ENCODE results near the gene CTSH. TPM values are rescaled to one million over a fixed set of nuclear protein-coding genes. Genes with fewer than 3 reads are reported as not detected.

Gene CTSH
- total and polyA plus RNA-seq, 3 donors from 2014 or later: 44.3 to 152 (median 45.6) TPM

DNA sequence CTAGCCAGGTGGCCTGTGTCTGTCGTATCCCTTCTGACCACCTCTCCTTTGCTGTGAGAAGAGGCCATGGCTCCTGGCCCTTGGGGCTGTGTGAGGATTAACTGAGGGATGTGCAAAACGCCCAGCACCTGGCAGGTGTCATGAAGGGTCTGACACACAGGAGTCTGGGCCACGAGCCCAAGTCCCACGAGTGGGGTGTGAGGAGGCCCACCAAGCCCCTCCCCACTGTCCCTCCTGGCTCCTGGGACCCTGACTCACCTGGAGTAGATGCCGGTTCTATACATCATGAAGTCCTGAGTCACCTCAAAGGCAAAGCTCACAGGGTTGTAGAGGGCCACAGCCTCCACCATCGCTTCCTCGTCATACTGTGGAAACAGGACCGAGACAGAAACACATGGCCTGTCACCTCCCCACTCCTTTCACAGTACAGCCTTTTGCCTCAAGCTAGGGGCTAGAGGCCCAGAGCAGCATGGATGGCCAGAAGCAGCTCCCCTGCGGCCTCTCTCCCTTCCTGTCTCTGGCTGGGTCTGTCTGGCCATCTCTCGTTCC lies 19.7 kb downstream of the CTSH start:
- Histone ChIP-seq H3K27me3 (no peaks in the 10 kb centered on the region), H3K36me3 (ENCODE audit: low read depth, missing control alignments) (no peaks in the 10 kb centered on the region), H3K9me3 (no peaks in the 10 kb centered on the region), H3K4me1 (peaks cover 3% of the 10 kb centered on the region), H3K27ac (no peak overlapping the region), H3K4me3 (no peak overlapping the region)
- intact Hi-C loops (cut with DNase I; ENCODE audit: low total_unique reads): no loop called here
- no peak for TF ChIP-seq POLR2A (IDR thresholded peaks at IDR 0.05)
- TF ChIP-seq, protein P1, sequence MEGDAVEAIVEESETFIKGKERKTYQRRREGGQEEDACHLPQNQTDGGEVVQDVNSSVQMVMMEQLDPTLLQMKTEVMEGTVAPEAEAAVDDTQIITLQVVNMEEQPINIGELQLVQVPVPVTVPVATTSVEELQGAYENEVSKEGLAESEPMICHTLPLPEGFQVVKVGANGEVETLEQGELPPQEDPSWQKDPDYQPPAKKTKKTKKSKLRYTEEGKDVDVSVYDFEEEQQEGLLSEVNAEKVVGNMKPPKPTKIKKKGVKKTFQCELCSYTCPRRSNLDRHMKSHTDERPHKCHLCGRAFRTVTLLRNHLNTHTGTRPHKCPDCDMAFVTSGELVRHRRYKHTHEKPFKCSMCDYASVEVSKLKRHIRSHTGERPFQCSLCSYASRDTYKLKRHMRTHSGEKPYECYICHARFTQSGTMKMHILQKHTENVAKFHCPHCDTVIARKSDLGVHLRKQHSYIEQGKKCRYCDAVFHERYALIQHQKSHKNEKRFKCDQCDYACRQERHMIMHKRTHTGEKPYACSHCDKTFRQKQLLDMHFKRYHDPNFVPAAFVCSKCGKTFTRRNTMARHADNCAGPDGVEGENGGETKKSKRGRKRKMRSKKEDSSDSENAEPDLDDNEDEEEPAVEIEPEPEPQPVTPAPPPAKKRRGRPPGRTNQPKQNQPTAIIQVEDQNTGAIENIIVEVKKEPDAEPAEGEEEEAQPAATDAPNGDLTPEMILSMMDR (IDR thresholded peaks at IDR 0.05): no peak
- DNase-seq: no peak
- WGBS, 2 donors: 83% methylated on average over 7 to 10 of the region's 10 CpGs

DNA sequence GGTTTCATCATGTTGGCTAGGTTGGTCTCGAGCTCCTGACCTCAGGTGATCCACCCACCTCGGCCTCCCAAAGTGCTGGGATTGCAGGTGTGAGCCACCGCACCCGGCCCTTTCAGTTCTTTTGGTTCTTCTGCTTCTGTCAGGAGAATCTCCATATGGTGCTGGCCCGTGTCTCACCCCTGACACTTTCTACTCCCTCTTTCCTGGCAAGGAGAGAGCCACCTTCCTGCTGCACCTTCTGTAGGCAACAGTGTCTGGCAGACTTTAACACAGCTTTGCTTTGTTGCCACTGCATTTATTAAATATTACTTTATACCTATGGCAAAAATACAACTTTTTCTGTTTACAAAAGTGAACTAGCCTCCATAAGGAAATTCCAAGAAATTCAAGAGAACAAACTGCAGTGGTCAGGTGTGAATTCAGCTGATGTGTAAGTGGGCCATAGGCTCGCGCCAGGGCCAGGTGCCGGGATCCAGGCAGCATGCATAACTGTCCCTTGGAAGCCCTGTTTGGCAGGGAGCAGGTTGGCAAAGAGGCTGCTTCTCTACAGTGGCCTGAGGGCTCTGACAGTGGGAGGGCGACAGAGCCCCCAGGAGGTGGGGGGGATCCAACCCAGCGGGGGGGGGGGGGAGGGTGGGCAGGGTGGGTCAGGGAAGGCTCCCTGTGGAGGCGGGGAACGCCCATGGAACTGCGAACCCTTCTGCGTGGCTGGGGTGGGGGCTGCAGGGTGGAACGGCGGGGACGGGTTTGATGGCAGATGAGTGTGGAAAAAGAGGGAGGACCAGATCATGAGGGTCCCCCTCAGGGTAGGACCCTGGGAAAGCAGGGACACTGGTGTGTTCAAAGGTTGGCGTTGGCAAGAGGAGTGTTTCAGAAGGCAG lies 21.1 kb downstream of the CTSH start:
- 90 to 92% methylated on average over 16 to 18 of the region's 18 CpGs for WGBS, 2 donors
- Histone ChIP-seq H3K9me3 (no peaks in the 10 kb centered on the region), H3K36me3 (ENCODE audit: low read depth, missing control alignments) (no peaks in the 10 kb centered on the region), H3K27me3 (no peaks in the 10 kb centered on the region), H3K27ac (no peak overlapping the region), H3K4me1 (peaks cover 3% of the 10 kb centered on the region), H3K4me3 (no peak overlapping the region)
- TF ChIP-seq POLR2A (IDR thresholded peaks at IDR 0.05): no peak
- intact Hi-C loops (cut with DNase I; ENCODE audit: low total_unique reads): no loop called here
- DNase-seq: no peak

DNA sequence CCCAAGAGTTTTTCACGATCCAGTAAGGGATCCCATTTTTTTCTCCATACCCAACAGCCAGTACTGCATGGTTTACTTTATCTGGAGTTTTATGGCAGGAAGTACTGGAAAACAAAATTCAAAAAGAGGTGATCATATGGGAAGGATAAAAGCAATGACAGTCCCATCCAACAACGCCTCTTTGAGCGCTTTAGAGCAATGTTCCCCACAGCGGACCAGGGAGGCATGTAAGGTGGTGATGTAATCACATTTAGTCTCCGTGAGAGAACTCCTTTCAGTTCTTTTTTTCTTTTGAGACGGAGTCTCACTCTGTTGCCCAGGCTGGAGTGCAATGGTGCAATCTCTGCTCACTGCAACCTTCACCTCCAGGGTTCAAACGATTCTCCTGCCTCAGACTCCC lies 21.8 kb downstream of the CTSH start:
- TF ChIP-seq, protein P1 (IDR thresholded peaks at IDR 0.05): no peak
- TF ChIP-seq POLR2A (IDR thresholded peaks at IDR 0.05): no peak
- Histone ChIP-seq H3K36me3 (ENCODE audit: low read depth, missing control alignments) (no peaks in the 10 kb centered on the region), H3K9me3 (no peaks in the 10 kb centered on the region), H3K27ac (no peak overlapping the region), H3K4me3 (no peak overlapping the region), H3K4me1 (peaks cover 3% of the 10 kb centered on the region), H3K27me3 (no peaks in the 10 kb centered on the region)
- DNase-seq: no peak
- WGBS, 2 donors: 66 to 73% methylated on average over 7 of the region's 7 CpGs
- intact Hi-C loops (cut with DNase I; ENCODE audit: low total_unique reads): no loop called here

DNA sequence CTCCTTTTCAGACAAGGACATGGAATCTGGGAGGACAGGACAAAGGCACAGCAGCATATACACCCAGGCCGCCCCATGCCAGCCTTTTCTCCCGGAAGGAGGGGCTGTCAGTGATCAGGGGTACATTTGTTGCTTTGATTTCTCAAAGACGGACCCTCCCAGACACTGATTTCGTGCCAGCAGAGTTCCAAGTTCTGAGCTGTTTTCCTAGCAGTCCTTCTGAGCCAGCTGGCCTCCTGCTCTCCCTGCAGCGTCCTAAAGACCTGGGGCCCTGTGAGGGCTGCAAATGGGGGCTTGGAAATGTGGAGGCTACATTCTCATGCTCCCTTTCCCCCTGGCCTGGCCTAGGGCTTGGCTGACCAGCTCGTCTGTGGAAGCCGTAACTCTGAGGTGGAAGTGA lies 22.3 kb downstream of the CTSH start:
- Histone ChIP-seq H3K27ac (no peak overlapping the region), H3K4me3 (no peak overlapping the region), H3K27me3 (no peaks in the 10 kb centered on the region), H3K36me3 (ENCODE audit: low read depth, missing control alignments) (no peaks in the 10 kb centered on the region), H3K9me3 (no peaks in the 10 kb centered on the region), H3K4me1 (peaks cover 3% of the 10 kb centered on the region)
- 69 to 72% methylated on average over 7 of the region's 7 CpGs for WGBS, 2 donors
- no peak for DNase-seq
- intact Hi-C loops (cut with DNase I; ENCODE audit: low total_unique reads): no loop called here
- no peak for TF ChIP-seq POLR2A (IDR thresholded peaks at IDR 0.05)
- TF ChIP-seq, protein P1 (IDR thresholded peaks at IDR 0.05): no peak

DNA sequence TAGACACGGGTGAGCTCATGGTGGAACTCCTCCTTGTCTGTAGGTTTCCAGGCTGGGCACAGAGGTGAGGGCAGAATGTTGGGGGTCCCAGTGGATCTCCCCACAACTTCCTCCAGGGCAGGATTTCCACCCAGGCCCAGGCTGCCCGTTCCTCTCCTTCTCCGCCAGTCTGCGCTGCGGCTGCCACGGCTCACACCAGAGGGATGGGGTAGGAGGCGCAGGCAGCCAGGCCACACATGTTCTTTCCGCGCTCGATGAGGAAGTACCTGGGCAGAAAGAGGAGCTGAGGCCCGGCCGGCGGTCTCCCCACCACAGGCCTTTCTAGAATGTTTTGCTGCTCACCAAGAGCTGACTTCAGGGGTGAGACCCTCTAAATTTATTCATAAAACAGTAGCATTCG lies 22.9 kb downstream of the CTSH start:
- H3K36me3 ChIP-seq (ENCODE audit: low read depth, missing control alignments): no peaks in the 10 kb centered on the region
- H3K4me3 ChIP-seq: no peak overlapping the region
- no peak overlapping the region for H3K27ac ChIP-seq
- DNase-seq: no peak
- TF ChIP-seq, protein P1 (IDR thresholded peaks at IDR 0.05): no peak
- no peak for TF ChIP-seq POLR2A (IDR thresholded peaks at IDR 0.05)
- peaks cover 4% of the 10 kb centered on the region for H3K4me1 ChIP-seq
- no peaks in the 10 kb centered on the region for H3K27me3 ChIP-seq
- intact Hi-C loops (cut with DNase I; ENCODE audit: low total_unique reads): no loop called here
- 89 to 97% methylated on average over 4 to 14 of the region's 14 CpGs for WGBS, 2 donors
- no peaks in the 10 kb centered on the region for H3K9me3 ChIP-seq
